Adipocyte (in vitro differentiated cells): Measurements from ENCODE around the gene LTBP4.
"Not testable (repeated sequence)": the region's sequence is repeated elsewhere in the genome, so short reads cannot be mapped to it uniquely, and the experiment has no call there.

Experiments used
- DNase-seq: peaks from one replicate; pipeline ENCODE4 v3.0.0-alpha.2; 2015; ENCODE audit warnings: low read depth
- H3K27me3 ChIP-seq: replicated peaks from 2 replicates; pipeline ENCODE4 v1.7.0; 2013; ENCODE audit warnings: mild to moderate bottlenecking, low read length, moderate library complexity; ENCODE audit not compliant: control insufficient read depth, insufficient read depth
- H3K36me3 ChIP-seq: 2 replicates; pipeline ENCODE4 v1.7.0; 2013; ENCODE audit warnings: low read length, mild to moderate bottlenecking, moderate library complexity; ENCODE audit not compliant: control insufficient read depth, insufficient read depth, severe bottlenecking
- H3K4me1 ChIP-seq: 2 replicates; pipeline ENCODE4 v1.7.0; 2013; ENCODE audit warnings: mild to moderate bottlenecking, low read length, moderate library complexity; ENCODE audit not compliant: control insufficient read depth, insufficient read depth
- H3K4me3 ChIP-seq: 2 replicates; pipeline ENCODE4 v1.7.0; 2013; ENCODE audit warnings: mild to moderate bottlenecking, low read length, moderate library complexity
- H3K9ac ChIP-seq: 2 replicates; pipeline ENCODE4 v1.7.0; 2013; ENCODE audit warnings: mild to moderate bottlenecking, low read length, moderate library complexity
- H3K9me3 ChIP-seq: 2 replicates; pipeline ENCODE4 v1.7.0; 2013; ENCODE audit warnings: mild to moderate bottlenecking, low read length, moderate library complexity; ENCODE audit not compliant: control insufficient read depth

LTBP4 gene

GRCh38 chr19:40616941-40617340 is 15.8 kb downstream of the LTBP4 start:
- Histone ChIP-seq H3K9me3 (no peaks in the 10 kb centered on the region), H3K36me3 (peaks cover 7% of the 10 kb centered on the region), H3K4me3 (no peak overlapping the region)

GRCh38 chr19:40617961-40618360 is 16.8 kb downstream of the LTBP4 start:
- Histone ChIP-seq H3K4me3 (no peak overlapping the region), H3K9ac (no peak overlapping the region), H3K27me3 (no peaks in the 10 kb centered on the region), H3K4me1 (no peaks in the 10 kb centered on the region), H3K36me3 (peaks cover 7% of the 10 kb centered on the region), H3K9me3 (no peaks in the 10 kb centered on the region)
- DNase-seq, result no peak

More at GRCh38 chr19:40616941-40617340, 15.8 kb downstream of the LTBP4 start:
- H3K27me3 ChIP-seq, result no peaks in the 10 kb centered on the region
- no peak overlapping the region for H3K9ac ChIP-seq
- no peaks in the 10 kb centered on the region for H3K4me1 ChIP-seq
- DNase-seq, result no peak

DNA sequence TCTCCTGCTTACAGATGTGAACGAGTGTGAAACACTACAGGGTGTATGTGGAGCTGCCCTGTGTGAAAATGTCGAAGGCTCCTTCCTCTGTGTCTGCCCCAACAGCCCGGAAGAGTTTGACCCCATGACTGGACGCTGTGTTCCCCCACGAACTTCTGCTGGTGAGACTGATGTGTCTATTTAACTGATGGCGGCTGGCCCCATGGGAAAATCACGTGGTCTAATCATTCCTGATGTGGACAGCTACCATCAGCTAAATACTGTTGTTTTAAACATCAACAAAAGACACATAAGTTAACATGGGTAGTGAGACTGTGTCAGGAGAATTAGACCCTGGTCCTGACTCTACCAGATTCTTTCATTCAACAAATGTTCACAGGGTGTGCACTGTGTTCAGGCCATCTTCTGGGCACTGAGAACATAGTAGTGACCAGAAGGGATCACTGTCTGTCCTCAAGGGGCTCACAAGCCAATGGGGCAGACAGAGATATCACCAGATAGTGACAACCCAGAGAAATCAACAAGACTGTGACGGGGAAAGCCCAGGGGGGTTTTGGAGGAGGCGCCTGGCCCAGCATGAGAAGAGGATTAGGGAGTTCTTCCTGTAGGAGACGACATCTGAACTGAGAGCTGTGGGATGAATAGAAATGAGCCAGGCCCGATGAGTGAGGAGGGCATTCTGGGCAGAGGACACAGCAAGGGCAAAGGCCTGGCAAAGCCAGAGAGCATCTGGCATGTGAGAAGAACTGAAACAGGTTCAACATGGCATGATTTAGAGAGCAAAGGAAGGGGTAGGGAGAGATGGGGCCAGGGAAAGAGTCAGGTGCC is 18.4 kb downstream of the LTBP4 start:
- Histone ChIP-seq H3K4me1 (no peaks in the 10 kb centered on the region), H3K27me3 (no peaks in the 10 kb centered on the region), H3K36me3 (peaks cover 7% of the 10 kb centered on the region), H3K4me3 (no peak overlapping the region), H3K9me3 (no peaks in the 10 kb centered on the region), H3K9ac (no peak overlapping the region)
- DNase-seq, result no peak

DNA sequence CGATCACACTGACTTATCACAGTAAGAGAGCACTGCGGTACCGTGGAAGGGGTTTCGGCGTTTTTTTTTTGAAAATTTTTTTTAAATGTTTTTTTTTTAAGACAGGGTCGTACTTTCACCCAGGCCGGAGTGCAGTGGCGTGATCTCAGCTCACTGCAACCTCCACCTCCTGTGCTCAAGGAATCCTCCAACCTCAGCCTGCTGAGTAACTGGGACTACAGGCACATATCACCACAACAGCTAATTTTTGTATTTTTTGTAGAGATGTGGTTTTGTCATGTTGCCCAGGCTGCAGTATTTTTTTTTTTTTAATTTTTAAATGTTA is 19.0 kb downstream of the LTBP4 start:
- DNase-seq, result no peak
- Histone ChIP-seq H3K9me3 (no peaks in the 10 kb centered on the region), H3K4me1 (no peaks in the 10 kb centered on the region), H3K36me3 (peaks cover 7% of the 10 kb centered on the region), H3K4me3 (no peak overlapping the region), H3K27me3 (no peaks in the 10 kb centered on the region), H3K9ac (no peak overlapping the region)

- H3K4me3 ChIP-seq, result no peak overlapping the region
- H3K9ac ChIP-seq, result no peak overlapping the region
- H3K27me3 ChIP-seq, result no peaks in the 10 kb centered on the region
- H3K4me1 ChIP-seq, result no peaks in the 10 kb centered on the region
- H3K9me3 ChIP-seq, result no peaks in the 10 kb centered on the region
- no peak for DNase-seq
- peaks cover 7% of the 10 kb centered on the region for H3K36me3 ChIP-seq
Measured at GRCh38 chr19:40621283-40621682, 20.1 kb downstream of the LTBP4 start.

- Histone ChIP-seq H3K4me3 (no peak overlapping the region), H3K27me3 (no peaks in the 10 kb centered on the region), H3K36me3 (peaks cover 7% of the 10 kb centered on the region), H3K4me1 (no peaks in the 10 kb centered on the region), H3K9me3 (no peaks in the 10 kb centered on the region), H3K9ac (no peak overlapping the region)
- no peak for DNase-seq
Measured at GRCh38 chr19:40621966-40622772, 21.0 kb downstream of the LTBP4 start.

DNA sequence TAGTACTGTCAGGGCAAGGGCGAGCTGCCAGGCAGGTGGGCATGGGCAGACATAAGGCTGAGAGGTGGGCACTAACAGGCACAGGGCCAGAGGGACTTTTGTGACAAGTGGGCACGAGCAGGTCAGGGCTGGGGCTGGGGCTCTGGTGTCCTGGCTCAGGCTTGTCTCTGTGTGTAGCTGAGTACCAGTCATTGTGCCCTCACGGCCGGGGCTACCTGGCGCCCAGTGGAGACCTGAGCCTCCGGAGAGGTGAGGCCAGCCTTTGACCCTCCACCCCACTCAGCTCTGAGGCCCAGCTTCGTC is 21.6 kb downstream of the LTBP4 start:
- no peak for DNase-seq
- no peaks in the 10 kb centered on the region for H3K27me3 ChIP-seq
- H3K9ac ChIP-seq, result no peak overlapping the region
- no peaks in the 10 kb centered on the region for H3K9me3 ChIP-seq
- peaks cover 7% of the 10 kb centered on the region for H3K36me3 ChIP-seq
- H3K4me3 ChIP-seq, result no peak overlapping the region
- H3K4me1 ChIP-seq, result no peaks in the 10 kb centered on the region

- no peak overlapping the region for H3K9ac ChIP-seq
- H3K4me3 ChIP-seq, result no peak overlapping the region
- H3K27me3 ChIP-seq, result no peaks in the 10 kb centered on the region
- no peaks in the 10 kb centered on the region for H3K4me1 ChIP-seq
- H3K9me3 ChIP-seq, result no peaks in the 10 kb centered on the region
- H3K36me3 ChIP-seq, result peaks cover 7% of the 10 kb centered on the region
- DNase-seq, result no peak
Measured at GRCh38 chr19:40623403-40624251, 22.5 kb downstream of the LTBP4 start.

DNA sequence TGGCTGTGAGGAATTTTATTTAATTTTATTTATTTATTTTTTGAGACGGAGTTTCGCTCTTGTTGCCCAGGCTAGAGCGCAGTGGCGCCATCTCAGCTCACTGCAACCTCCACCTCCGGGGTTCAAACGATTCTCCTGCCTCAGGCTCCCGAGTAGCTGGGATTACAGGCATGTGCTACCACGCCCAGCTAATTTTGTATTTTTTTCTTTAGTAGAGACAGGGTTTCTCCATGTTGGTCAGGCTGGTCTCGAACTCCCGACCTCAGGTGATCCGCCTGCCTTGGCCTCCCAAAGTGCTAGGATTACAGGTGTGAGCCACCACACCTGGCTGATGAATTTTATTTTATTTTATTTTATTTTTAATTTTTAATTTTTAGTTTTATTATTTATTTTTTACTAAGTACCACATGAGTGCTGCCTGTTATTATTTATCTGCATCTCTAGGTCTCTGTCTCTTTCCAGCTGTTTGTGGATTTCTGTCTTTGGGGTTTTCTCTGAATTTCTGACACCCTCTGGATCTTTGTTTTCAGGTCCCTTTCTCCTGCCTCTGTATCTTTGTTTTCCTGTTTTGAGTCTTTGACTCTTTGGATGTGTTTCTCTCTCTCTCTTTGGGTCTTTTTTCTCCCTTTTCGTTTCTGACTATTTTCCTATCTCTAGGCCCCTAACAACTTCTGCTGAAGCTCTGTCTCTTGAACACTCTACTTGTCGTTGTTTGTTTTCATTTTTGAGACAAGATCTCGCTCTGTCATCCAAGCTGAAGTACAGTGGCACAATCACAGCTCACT is 23.4 kb downstream of the LTBP4 start:
- H3K36me3 ChIP-seq, H3K4me3 ChIP-seq, H3K9ac ChIP-seq, H3K27me3 ChIP-seq, DNase-seq, H3K4me1 ChIP-seq, H3K9me3 ChIP-seq: not testable (repeated sequence)

DNA sequence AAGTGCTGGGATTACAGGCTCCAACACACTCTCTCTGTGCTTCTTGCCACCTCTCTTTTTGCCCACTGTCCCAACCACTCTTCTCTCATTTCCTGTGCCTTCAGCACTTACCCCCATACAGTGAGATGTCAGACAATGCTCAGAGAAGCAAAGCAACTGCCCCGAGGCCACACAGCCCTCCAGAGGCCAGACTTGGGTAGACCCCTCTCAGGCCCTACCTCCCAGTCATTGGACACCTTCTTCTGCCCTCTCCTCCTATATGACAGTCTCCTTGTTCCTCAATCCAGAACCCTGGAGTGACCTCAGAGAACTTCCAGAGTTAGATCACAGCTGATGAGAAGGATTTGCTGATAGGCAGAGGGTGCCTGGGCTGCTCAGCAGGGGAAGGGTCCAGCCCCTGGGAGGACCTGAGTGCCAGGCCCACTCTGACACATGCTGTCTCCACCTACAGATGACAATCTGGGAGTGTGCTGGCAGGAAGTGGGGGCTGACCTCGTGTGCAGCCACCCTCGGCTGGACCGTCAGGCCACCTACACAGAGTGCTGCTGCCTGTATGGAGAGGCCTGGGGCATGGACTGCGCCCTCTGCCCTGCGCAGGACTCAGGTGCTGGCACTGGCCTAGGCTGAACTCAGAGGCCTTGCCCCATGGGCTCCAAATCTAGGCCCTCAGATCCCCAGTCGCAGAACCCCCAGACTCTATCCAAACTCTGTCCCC is 24.4 kb downstream of the LTBP4 start:
- Histone ChIP-seq H3K27me3 (no peaks in the 10 kb centered on the region), H3K9ac (no peak overlapping the region), H3K36me3 (no peaks in the 10 kb centered on the region), H3K4me3 (no peak overlapping the region), H3K9me3 (no peaks in the 10 kb centered on the region), H3K4me1 (no peaks in the 10 kb centered on the region)
- no peak for DNase-seq
